Rectal smooth muscle tissue (tissue), 1 donor: Measurements from ENCODE around the gene RNF31.
A peak's percentile ranks its signal among the peaks of the same experiment; 100 is the strongest.

Source experiments
- H3K27ac ChIP-seq: one replicate; pipeline ENCODE4 v1.7.0; 2013; ENCODE audit warnings: low read depth, low read length, inconsistent platforms
- H3K27me3 ChIP-seq: one replicate; pipeline ENCODE4 v1.7.0; 2013; ENCODE audit warnings: low read length; ENCODE audit not compliant: control insufficient read depth, insufficient read depth
- H3K36me3 ChIP-seq: one replicate; pipeline ENCODE4 v1.7.0; 2013; ENCODE audit warnings: low read length; ENCODE audit not compliant: control insufficient read depth, insufficient read depth
- H3K4me1 ChIP-seq: one replicate; pipeline ENCODE4 v1.7.0; 2013; ENCODE audit warnings: low read length; ENCODE audit not compliant: control insufficient read depth, insufficient read depth
- H3K4me3 ChIP-seq: one replicate; pipeline ENCODE4 v1.7.0; 2013; ENCODE audit warnings: low read length
- H3K9ac ChIP-seq: one replicate; pipeline ENCODE4 v1.7.0; 2013; ENCODE audit warnings: low read length

Gene RNF31

GRCh38 chr14:24160850-24161804 is 13.8 kb downstream of the RNF31 start, which contains the start of gene IRF9:
Gene IRF9 (plus strand): TSS chr14:24161265. CDS start chr14:24162145, 880 bp downstream.
- peak within 1 kb of the TSS; percentile 98 for H3K9ac ChIP-seq
- no peaks in the 10 kb centered on the region for H3K27me3 ChIP-seq
- H3K36me3 ChIP-seq, result peaks cover 47% of the 10 kb centered on the region
- peak within 1 kb of the TSS; percentile 96 for H3K27ac ChIP-seq
- peaks cover 15% of the 10 kb centered on the region for H3K4me1 ChIP-seq
- peak within 1 kb of the TSS; percentile 99 for H3K4me3 ChIP-seq

GRCh38 chr14:24162093-24162492 is 14.8 kb downstream of the RNF31 start:
- H3K27ac ChIP-seq, result peak overlapping the region; percentile 96
- peak overlapping the region; percentile 98 for H3K9ac ChIP-seq
- H3K27me3 ChIP-seq, result no peaks in the 10 kb centered on the region
- peak overlapping the region; percentile 99 for H3K4me3 ChIP-seq
- H3K4me1 ChIP-seq, result peaks cover 15% of the 10 kb centered on the region
- peaks cover 47% of the 10 kb centered on the region for H3K36me3 ChIP-seq

GRCh38 chr14:24164518-24164991 is 17.3 kb downstream of the RNF31 start:
- Histone ChIP-seq H3K4me3 (no peak overlapping the region), H3K4me1 (peaks cover 15% of the 10 kb centered on the region), H3K36me3 (peaks cover 39% of the 10 kb centered on the region), H3K27ac (no peak overlapping the region), H3K27me3 (no peaks in the 10 kb centered on the region), H3K9ac (no peak overlapping the region)

- no peak overlapping the region for H3K9ac ChIP-seq
These were observed 18.5 kb downstream of the RNF31 start for GRCh38 chr14:24165785-24166184.

DNA sequence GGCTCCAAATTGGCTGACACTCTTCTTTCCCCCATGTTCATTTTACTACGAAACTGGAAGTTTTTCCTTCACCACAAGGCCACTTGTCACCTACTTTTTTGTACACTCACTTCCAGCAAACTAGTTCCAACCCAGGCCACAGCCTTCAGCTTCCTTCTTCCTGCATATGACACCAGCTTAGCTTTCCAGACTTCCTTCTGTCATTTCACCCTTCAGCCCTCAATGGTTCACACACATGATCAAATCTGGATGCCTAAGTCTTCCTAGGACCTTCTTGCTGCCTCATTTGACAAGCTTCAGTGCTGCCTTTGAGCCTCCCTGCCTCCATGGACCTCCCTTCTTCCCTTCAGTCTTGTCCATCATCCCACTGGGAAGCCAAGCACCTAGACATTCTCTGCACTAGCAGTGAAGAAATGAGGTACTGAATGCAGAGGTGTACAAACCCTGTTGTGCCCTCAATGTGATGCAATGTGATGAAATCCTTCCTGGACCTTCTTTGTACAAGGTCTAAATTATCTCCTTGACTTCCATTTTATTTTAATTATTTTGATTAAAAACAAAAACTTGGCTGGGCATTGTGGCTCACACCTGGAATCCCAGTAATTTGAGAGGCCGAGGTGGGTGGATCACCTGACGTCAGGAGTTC is 20.3 kb downstream of the RNF31 start:
- peaks cover 39% of the 10 kb centered on the region for H3K36me3 ChIP-seq
- no peak overlapping the region for H3K27ac ChIP-seq
- H3K9ac ChIP-seq, result no peak overlapping the region
- H3K27me3 ChIP-seq, result no peaks in the 10 kb centered on the region
- H3K4me1 ChIP-seq, result peaks cover 8% of the 10 kb centered on the region
- H3K4me3 ChIP-seq, result no peak overlapping the region

More at GRCh38 chr14:24165785-24166184, 18.5 kb downstream of the RNF31 start:
- Histone ChIP-seq H3K4me3 (no peak overlapping the region), H3K36me3 (peaks cover 39% of the 10 kb centered on the region), H3K27me3 (no peaks in the 10 kb centered on the region), H3K4me1 (peaks cover 12% of the 10 kb centered on the region), H3K27ac (no peak overlapping the region)

DNA sequence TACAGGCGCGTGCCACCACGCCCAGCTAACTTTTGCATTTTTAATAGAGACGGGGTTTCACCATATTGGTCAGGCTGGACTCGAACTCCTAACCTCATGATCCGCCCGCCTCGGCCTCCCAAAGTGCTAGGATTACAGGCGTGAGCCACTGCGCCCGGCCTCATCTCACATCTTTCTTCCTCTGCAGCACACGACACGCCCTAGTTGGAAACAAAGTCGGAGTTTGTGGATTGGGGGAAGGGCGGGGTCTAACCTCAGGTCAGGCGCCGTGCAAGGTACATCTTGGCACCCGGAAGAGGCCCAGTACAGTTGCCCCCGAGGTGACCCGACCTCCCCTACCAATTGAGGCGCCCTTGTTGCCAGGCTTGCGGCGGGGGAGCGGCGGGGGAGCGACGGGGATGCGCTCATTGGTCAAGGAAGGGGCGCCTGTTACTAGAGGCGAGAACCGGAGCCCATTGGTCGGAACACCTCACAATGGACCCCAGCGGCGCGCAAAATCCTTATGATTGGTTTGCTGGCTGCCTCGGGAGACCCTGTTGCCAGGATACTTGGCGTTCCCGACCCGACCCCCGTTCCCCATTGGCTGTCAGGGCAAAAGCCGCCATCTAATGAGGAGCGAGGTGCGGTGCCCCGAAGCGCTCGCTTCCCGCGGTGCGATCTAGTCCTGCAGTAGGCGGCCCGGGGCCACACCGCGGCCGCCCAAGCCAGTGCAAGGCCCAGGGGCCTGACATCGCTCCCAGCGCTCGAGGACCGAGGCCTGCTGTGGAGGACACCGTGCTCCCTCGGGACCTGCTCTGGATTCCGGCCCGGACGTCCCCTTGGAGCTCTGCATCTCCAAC is 24.3 kb downstream of the RNF31 start, which contains the start of gene REC8:
REC8 (plus strand) TSS at position 659 of the 839 bp plus-strand sequence. CDS start 473 bp downstream, outside the sequence.
- no peaks in the 10 kb centered on the region for H3K27me3 ChIP-seq
- H3K4me1 ChIP-seq, result peaks cover 5% of the 10 kb centered on the region
- peaks cover 11% of the 10 kb centered on the region for H3K36me3 ChIP-seq
- no peak within 1 kb of the TSS for H3K9ac ChIP-seq
- peak within 1 kb of the TSS; percentile 32 for H3K27ac ChIP-seq
- peak within 1 kb of the TSS; percentile 31 for H3K4me3 ChIP-seq

DNA sequence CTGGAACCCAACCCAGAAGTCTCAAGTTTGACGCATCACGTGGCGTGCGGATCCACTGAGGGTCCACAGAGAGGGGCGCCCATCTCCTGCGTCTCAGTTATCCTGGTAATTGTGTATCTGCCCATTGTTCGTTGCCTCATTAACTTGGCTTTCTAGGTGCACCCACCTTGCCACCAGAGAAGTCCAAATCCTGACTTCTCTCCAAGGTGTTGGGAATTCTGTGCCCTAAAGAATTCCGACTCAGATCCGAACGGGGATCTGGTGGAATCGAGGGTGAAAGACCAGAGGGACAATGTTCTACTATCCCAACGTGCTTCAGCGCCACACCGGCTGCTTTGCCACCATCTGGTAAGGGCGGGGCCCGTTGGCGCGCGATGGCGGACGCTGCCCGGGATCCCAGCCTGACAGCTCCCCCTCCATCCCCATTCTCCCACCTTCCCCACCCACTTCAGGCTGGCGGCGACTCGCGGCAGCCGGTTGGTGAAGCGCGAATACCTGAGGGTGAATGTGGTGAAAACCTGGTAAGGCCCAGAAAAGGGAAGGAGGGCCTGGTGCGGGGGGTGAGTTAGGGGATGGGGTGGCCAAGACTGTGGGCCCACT is 25.1 kb downstream of the RNF31 start:
- Histone ChIP-seq H3K27ac (peak overlapping the region; percentile 0), H3K36me3 (peaks cover 12% of the 10 kb centered on the region)

GRCh38 chr14:24172871-24173281 is 25.6 kb downstream of the RNF31 start:
- peaks cover 12% of the 10 kb centered on the region for H3K36me3 ChIP-seq
- H3K27ac ChIP-seq, result no peak overlapping the region
- H3K27me3 ChIP-seq, result no peaks in the 10 kb centered on the region
- peaks cover 5% of the 10 kb centered on the region for H3K4me1 ChIP-seq
- H3K4me3 ChIP-seq, result no peak overlapping the region
- H3K9ac ChIP-seq, result no peak overlapping the region

More for the DNA sequence above, 25.1 kb downstream of the RNF31 start:
- Histone ChIP-seq H3K4me1 (peaks cover 5% of the 10 kb centered on the region), H3K9ac (no peak overlapping the region), H3K27me3 (no peaks in the 10 kb centered on the region), H3K4me3 (peak overlapping the region; percentile 31)

GRCh38 chr14:24176599-24176998 is 29.3 kb downstream of the RNF31 start:
- Histone ChIP-seq H3K9ac (no peak overlapping the region), H3K36me3 (peaks cover 19% of the 10 kb centered on the region), H3K4me1 (peaks cover 19% of the 10 kb centered on the region), H3K4me3 (no peak overlapping the region), H3K27me3 (no peaks in the 10 kb centered on the region), H3K27ac (no peak overlapping the region)

DNA sequence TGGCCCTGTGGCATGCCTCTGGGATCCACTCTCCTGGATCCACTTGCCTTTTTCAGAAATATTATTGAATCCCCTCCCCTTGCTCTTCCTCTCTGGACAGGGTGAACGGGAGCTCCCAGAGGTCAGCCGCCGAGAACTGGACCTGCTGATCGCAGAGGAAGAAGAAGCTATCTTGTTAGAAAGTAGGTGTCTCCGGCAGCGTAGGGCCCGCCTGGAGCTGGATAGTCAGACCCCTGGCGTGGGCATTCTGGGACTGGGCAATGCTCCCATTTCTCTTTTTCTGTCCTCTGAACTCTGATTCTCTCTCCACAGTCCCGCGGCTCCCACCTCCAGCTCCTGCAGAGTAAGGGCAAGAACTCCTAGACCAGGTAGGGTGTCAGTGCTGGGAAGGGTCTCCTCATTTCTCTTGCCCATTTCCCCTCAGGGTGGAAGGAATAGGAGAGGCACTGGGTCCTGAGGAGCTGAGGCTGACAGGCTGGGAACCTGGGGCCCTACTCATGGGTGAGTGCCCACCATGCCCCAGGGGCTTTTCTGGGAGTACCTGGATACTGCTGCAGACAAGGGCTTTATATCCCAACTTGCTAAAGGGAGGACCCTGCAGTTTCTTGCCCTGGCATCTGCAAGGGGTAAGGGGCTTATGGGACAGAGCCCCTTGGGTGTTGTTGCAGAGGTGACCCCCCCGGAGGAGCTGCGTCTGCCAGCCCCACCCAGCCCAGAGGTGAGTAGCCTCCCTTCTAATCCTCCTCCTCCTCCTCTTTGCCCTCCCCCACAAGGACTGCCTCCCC is 29.9 kb downstream of the RNF31 start:
- Histone ChIP-seq H3K36me3 (peaks cover 21% of the 10 kb centered on the region), H3K9ac (no peak overlapping the region), H3K4me3 (no peak overlapping the region), H3K27ac (no peak overlapping the region), H3K4me1 (peaks cover 17% of the 10 kb centered on the region), H3K27me3 (no peaks in the 10 kb centered on the region)

DNA sequence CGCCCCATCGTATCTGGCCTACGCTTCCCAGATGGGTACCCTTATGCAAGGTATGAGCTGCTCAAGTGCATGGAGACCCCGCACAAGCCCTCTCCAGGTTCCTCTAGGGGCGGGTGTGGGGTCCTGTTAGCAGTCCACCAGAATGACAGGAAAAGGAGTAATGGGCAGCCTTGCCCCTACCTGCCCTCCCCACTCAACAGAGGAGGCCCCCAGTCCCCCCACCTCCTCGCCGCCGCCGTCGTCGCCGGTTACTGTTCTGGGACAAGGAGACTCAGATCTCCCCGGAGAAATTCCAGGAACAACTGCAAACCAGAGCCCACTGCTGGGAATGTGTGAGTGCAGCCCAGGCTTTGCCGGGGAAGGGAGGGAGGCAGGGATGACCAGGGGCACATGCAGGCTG is 30.6 kb downstream of the RNF31 start:
- no peak overlapping the region for H3K27ac ChIP-seq
- peaks cover 21% of the 10 kb centered on the region for H3K36me3 ChIP-seq
- peaks cover 16% of the 10 kb centered on the region for H3K4me1 ChIP-seq
- no peak overlapping the region for H3K9ac ChIP-seq
- H3K4me3 ChIP-seq, result no peak overlapping the region
- H3K27me3 ChIP-seq, result no peaks in the 10 kb centered on the region
